OCI-LY1 (cell line): ENCODE results near the gene DDI2.

Experiments
- H2AFZ ChIP-seq: fragments of 200-600 bp; sonication (generic), shearing (Covaris generic); 2 replicates; pipeline ENCODE4 v1.6.0; 2014; ENCODE audit warnings: antibody characterized with exemption, mild to moderate bottlenecking, low read length
- H3F3A ChIP-seq: fragments of 200-600 bp; sonication (generic), shearing (Covaris generic); 2 replicates; pipeline ENCODE4 v1.6.0; 2014; ENCODE audit warnings: mild to moderate bottlenecking, antibody characterized with exemption, low read length, moderate library complexity; ENCODE audit not compliant: insufficient read depth
- H3K27ac ChIP-seq: fragments of 200-600 bp; sonication (generic); 2 replicates; pipeline ENCODE4 v1.5.1; 2014; ENCODE audit warnings: low read length, mixed run types, mild to moderate bottlenecking, low read depth; ENCODE audit not compliant: poor library complexity, severe bottlenecking
- H3K27me3 ChIP-seq: fragments of 200-600 bp; sonication (generic); 2 replicates; pipeline ENCODE4 v1.6.0; 2014; ENCODE audit warnings: antibody characterized with exemption, mild to moderate bottlenecking, low read length, moderate library complexity; ENCODE audit not compliant: insufficient read depth
- H3K36me3 ChIP-seq: fragments of 200-600 bp; sonication (generic); 2 replicates; pipeline ENCODE4 v1.6.1; 2014; ENCODE audit warnings: mild to moderate bottlenecking, antibody characterized with exemption, low read length, moderate library complexity, mixed read lengths; ENCODE audit not compliant: insufficient read depth
- H3K4me1 ChIP-seq: fragments of 200-600 bp; sonication (generic); 2 replicates; pipeline ENCODE4 v1.5.1; 2014; ENCODE audit warnings: mild to moderate bottlenecking, low read length, moderate library complexity; ENCODE audit not compliant: insufficient read depth, severe bottlenecking
- H3K4me2 ChIP-seq: fragments of 200-600 bp; sonication (generic), shearing (Covaris generic); 2 replicates; pipeline ENCODE4 v1.6.1; 2014; ENCODE audit warnings: low read length
- H3K4me3 ChIP-seq: fragments of 200-600 bp; sonication (generic); 2 replicates; pipeline ENCODE4 v1.5.1; 2014; ENCODE audit warnings: low read length, low read depth, mild to moderate bottlenecking, mixed read lengths; ENCODE audit not compliant: poor library complexity, severe bottlenecking
- H3K79me2 ChIP-seq: fragments of 200-600 bp; shearing (Covaris generic); 2 replicates; pipeline ENCODE4 v1.6.1; 2016; ENCODE audit warnings: mixed run types, low read length, mixed read lengths; ENCODE audit not compliant: insufficient read depth
- H3K9ac ChIP-seq: fragments of 200-600 bp; sonication (generic), shearing (Covaris generic); 2 replicates; pipeline ENCODE4 v1.6.1; 2014; ENCODE audit warnings: mild to moderate bottlenecking, low read length, mixed read lengths
- H3K9me2 ChIP-seq: fragments of 200-600 bp; sonication (generic), shearing (Covaris generic); 2 replicates; pipeline ENCODE4 v1.6.1; 2014; ENCODE audit warnings: low read depth, mild to moderate bottlenecking, low read length, mixed read lengths
- H3K9me3 ChIP-seq: fragments of 200-600 bp; shearing (Covaris generic); 2 replicates; pipeline ENCODE4 v1.6.1; 2014; ENCODE audit warnings: low read length, mixed read lengths
- H4K20me1 ChIP-seq: fragments of 200-600 bp; sonication (generic), shearing (Covaris generic); 2 replicates; pipeline ENCODE4 v1.6.0; 2016; ENCODE audit warnings: mild to moderate bottlenecking, low read length; ENCODE audit not compliant: insufficient read depth
- EZH2 ChIP-seq: fragments of 200-600 bp; sonication (generic), shearing (Covaris generic); IDR thresholded peaks from 2 replicates; pipeline ENCODE4 v1.8.0; 2017; ENCODE audit warnings: borderline replicate concordance, mixed run types, mild to moderate bottlenecking, antibody characterized with exemption, low read length, moderate library complexity, mixed read lengths
- TF ChIP-seq, protein P1 (sequence below): fragments of 200-600 bp; sonication (generic), shearing (Covaris generic); IDR thresholded peaks from 2 replicates; pipeline ENCODE4 v1.5.1; 2017; ENCODE audit warnings: mild to moderate bottlenecking, antibody characterized with exemption, low read length, moderate library complexity, mixed read lengths

Gene DDI2

GRCh38 chr1:15639262-15639661 lies 22.0 kb downstream of the DDI2 start:
- no peaks in the 10 kb centered on the region for H3K4me1 ChIP-seq
- H3K4me2 ChIP-seq: no peak overlapping the region
- no peaks in the 10 kb centered on the region for H3K79me2 ChIP-seq
- no peaks in the 10 kb centered on the region for H3K9me3 ChIP-seq
- TF ChIP-seq, protein P1, sequence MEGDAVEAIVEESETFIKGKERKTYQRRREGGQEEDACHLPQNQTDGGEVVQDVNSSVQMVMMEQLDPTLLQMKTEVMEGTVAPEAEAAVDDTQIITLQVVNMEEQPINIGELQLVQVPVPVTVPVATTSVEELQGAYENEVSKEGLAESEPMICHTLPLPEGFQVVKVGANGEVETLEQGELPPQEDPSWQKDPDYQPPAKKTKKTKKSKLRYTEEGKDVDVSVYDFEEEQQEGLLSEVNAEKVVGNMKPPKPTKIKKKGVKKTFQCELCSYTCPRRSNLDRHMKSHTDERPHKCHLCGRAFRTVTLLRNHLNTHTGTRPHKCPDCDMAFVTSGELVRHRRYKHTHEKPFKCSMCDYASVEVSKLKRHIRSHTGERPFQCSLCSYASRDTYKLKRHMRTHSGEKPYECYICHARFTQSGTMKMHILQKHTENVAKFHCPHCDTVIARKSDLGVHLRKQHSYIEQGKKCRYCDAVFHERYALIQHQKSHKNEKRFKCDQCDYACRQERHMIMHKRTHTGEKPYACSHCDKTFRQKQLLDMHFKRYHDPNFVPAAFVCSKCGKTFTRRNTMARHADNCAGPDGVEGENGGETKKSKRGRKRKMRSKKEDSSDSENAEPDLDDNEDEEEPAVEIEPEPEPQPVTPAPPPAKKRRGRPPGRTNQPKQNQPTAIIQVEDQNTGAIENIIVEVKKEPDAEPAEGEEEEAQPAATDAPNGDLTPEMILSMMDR: no peak
- no peak for TF ChIP-seq EZH2
- H3K4me3 ChIP-seq: no peak overlapping the region
- H3K27ac ChIP-seq: no peak overlapping the region
- H3F3A ChIP-seq: no peaks in the 10 kb centered on the region
- no peaks in the 10 kb centered on the region for H3K9me2 ChIP-seq
- H4K20me1 ChIP-seq: no peaks in the 10 kb centered on the region
- no peak overlapping the region for H3K9ac ChIP-seq
- H3K36me3 ChIP-seq: peaks cover 93% of the 10 kb centered on the region
- no peaks in the 10 kb centered on the region for H3K27me3 ChIP-seq
- H2AFZ ChIP-seq: no peak overlapping the region

- Histone ChIP-seq H3K27ac (no peak overlapping the region), H3K36me3 (peaks cover 90% of the 10 kb centered on the region), H3K4me2 (no peak overlapping the region), H3F3A (no peaks in the 10 kb centered on the region), H3K27me3 (no peaks in the 10 kb centered on the region), H3K9ac (no peak overlapping the region), H4K20me1 (no peaks in the 10 kb centered on the region), H3K79me2 (no peaks in the 10 kb centered on the region), H3K4me3 (no peak overlapping the region), H3K4me1 (no peaks in the 10 kb centered on the region), H3K9me3 (no peaks in the 10 kb centered on the region), H2AFZ (no peak overlapping the region), H3K9me2 (no peaks in the 10 kb centered on the region)
- TF ChIP-seq, protein P1: no peak
- TF ChIP-seq EZH2: no peak
Observed at GRCh38 chr1:15639931-15640330, 22.7 kb downstream of the DDI2 start.

- Histone ChIP-seq H3K27me3 (no peaks in the 10 kb centered on the region), H3K4me3 (no peak overlapping the region), H3K79me2 (no peaks in the 10 kb centered on the region), H3K9me3 (no peaks in the 10 kb centered on the region), H3K9me2 (no peaks in the 10 kb centered on the region), H3K9ac (no peak overlapping the region), H3K27ac (no peak overlapping the region), H3K4me1 (no peaks in the 10 kb centered on the region), H2AFZ (no peak overlapping the region), H3K36me3 (peaks cover 90% of the 10 kb centered on the region), H3K4me2 (no peak overlapping the region), H3F3A (no peaks in the 10 kb centered on the region), H4K20me1 (no peaks in the 10 kb centered on the region)
- TF ChIP-seq EZH2: no peak
- TF ChIP-seq, protein P1: no peak
Observed at GRCh38 chr1:15640667-15641066, 23.4 kb downstream of the DDI2 start.
